Kidney glomerular epithelial cell (primary cell): ENCODE measurements around the gene LGALS1.
"Not testable (repeated sequence)": the region's sequence is repeated elsewhere in the genome, so short reads cannot be mapped to it uniquely, and the experiment has no call there.

ENCODE experiments used
- DNase-seq: peaks from one replicate; lab custom pipeline; 2025; lab: John Stamatoyannopoulos, UW

LGALS1 gene

DNA sequence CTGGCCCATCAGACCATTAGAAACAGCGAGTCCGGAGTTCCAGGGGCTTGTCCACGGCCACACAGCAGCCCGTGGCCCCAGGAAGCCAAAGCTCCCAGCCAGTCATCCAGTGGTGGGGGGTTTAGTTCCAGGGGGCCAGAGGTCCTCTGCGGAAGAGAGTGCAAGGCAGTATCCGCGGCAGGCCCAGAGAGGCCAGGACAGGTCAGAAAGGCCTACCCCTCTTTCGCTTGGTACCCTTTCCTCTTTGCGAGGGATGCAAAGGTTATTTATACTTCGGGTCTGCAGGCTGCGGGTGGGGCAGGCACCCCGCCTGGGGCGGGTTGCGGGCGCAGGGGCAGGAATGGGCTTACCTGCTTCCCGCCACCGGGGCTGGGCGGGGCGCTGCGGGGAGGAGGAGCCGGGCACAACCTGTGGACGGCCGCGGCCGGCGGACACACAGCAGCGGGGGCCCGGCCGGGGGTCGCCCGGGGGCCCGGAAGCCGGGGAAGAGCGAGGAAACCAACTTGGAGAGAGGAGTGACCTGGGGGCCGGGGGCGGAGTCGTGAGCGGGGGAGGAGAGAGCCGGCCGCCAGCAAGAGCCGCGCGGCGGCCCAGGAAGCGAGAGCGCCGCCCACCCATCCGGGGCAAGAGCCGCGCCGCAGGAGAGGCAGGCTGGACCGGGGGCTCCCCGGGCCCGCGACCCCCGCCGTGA is 36.2 kb upstream of the LGALS1 start, which contains the start of gene SH3BP1:
SH3BP1 (plus strand) TSS at position 600 of the 691 bp plus-strand sequence. CDS start 119 bp downstream, outside the sequence.
- no peak for DNase-seq

DNA sequence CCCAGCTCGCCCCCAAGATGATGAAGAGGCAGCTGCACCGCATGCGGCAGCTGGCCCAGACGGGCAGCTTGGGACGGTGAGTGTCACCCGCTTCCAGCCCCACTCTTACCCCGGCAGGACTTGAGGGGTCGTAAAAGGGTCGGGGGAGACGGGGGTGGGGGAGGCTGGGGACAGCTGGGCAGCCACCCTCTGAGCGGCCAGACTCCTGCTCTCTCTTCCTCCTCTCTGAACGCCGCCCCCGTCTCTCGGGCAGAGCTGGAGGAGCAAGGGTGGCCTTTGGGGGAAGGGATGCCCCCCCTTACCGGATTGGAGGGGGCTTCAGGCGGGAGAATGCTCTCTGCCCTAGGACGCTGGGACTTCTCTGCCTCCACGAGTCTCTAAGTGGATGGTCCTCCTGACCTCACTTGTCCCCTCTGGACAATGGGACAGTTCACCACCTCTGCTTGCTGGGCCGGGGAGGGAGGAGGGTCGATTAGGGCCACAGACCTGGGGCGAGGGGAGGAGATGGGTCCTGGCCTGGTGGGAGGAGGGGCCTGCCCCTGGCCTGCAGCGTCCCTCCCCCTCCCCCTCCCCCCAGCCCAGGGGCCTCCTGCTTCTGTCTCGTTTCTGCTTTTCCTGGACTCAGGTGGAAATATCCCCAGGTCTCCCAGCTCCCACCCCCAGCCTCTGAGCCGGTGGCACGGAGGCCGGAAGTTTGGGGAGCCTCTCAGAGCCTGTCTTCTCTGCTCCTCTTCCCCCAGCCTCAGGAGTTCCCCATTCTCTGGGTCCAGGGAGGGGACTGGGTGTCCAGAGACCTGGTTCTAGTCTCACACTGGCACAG is 35.5 kb upstream of the LGALS1 start:
- no peak for DNase-seq

DNA sequence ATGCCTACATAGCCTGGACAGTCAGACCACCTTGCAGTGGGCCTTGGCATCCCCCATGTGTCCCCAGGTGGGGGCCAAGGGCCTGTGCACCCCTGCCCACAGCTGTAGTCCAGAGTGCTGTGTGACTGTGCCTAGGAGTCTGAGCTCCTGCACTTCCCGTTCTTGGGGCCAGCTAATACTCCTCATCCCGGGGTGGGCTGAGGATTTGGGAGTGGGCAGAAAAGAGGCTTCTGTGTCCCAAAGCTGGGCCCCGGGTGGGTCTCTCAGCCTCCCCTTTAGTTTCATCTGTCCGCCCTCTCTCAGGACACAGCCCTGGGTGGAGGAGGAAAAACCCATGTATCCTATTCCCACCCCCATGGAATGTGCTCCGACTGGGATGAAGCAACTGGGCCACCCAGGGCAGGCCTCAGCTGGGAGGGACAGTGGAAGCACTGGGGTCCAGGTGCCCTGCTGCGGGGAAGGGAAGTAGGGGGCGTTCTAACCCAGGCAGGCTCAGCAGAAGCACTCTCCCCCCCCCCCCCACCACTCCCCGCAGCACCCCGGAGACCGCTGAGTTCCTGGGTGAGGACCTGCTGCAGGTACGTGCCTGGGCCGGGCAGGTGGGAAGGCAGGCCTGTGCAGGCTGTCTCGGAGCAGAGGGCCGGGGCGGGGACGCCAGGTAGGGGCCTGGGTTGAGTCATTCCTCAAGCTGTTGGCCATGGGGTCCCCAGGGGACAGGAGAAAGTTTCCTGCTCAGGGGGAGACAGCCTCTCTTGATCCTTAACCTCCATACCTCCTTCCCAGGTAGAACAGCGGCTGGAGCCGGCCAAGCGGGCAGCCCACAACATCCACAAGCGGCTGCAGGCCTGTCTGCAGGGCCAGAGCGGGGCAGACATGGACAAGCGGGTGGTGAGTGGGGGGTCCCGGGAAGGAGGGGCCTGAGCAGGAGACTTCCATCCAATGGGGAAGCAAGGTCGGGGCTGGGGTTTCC is 34.6 kb upstream of the LGALS1 start:
- no peak for DNase-seq

DNA sequence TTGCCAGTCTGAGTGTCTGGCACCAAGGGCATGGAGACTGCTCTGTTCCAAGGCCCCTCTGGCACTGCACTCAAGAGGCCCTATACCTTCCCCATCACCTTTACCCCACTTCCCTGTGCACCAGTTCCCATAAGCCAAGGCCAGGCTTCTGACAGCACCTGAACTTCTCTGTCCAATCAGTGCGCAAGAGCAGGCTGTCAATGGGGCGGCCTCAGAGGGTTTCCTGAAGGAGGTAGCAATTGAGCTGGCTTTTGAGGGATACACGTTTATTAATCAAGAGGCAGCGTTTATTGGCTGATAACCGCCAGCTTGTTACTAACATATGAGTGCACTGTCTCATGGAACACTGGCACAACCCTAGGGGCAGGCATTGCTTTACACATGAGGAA is 33.9 kb upstream of the LGALS1 start:
- DNase-seq: no peak

DNA sequence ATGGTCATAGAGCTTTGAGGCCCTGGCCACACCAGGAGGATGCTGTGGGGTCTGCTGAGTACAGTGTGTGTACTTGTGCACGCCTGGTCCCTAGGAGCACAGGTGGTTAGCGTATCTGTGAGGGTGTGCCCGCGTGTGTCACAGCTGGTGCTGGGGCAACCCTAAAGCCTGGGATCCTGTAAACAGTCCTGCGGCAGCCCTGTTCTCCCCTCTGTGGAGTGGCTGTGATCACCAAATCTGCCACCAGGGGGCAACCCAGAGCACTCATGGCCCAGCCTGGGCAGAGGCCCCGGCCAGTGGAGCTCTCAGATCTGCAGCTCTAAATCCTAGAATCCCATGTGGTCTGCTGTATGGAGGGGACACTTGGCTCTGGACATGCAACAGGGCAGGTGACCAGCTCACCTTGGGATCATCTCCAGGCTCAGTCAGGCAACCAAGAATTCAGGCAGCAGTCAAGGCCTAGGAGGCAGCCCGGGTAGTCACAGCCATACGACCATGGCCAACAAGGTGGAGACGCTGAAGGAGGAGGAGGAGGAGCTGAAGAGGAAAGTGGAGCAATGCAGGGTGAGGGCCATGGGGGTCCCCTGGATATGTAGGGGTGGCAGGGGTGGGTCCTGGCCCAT is 32.1 kb upstream of the LGALS1 start:
- peak; percentile 54 for DNase-seq

DNA sequence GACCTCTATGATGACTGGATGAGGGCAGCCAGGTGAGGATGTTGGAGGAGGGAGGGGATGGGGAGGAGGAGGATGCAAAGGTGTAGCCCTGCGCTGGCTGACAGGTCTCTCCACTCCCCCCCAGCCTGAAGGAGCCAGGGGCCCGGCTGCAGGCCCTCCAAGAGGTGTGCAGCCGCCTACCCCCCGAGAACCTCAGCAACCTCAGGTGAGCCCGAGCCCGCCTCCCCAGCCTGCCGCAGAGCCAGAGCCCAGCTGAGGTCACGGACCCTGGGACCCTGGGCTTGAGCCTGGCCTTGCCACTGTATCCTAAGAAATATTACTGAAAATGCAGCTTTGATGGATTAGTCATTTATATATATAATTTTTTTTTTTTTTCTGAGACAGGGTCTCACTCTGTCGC is 28.1 kb upstream of the LGALS1 start:
- DNase-seq: no peak

DNA sequence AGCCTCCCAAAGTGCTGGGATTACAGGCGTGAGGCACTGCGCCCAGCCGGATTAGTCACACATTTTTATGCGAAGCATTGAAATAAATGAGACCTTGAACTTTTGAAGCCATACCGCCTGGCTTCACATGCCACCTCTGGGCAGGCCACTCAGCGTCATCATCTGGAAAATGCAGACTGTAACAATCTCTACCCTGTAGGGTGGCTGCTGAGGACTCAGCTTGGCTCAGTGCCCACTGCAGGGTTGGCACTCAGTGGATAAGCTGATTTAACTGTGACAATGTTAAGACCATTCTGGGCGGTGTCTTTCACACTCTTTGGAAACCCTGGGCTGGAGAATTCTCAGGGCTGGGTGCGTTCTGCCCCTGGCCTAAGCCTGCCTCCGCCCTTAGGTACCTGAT is 27.5 kb upstream of the LGALS1 start:
- DNase-seq: no peak

DNA sequence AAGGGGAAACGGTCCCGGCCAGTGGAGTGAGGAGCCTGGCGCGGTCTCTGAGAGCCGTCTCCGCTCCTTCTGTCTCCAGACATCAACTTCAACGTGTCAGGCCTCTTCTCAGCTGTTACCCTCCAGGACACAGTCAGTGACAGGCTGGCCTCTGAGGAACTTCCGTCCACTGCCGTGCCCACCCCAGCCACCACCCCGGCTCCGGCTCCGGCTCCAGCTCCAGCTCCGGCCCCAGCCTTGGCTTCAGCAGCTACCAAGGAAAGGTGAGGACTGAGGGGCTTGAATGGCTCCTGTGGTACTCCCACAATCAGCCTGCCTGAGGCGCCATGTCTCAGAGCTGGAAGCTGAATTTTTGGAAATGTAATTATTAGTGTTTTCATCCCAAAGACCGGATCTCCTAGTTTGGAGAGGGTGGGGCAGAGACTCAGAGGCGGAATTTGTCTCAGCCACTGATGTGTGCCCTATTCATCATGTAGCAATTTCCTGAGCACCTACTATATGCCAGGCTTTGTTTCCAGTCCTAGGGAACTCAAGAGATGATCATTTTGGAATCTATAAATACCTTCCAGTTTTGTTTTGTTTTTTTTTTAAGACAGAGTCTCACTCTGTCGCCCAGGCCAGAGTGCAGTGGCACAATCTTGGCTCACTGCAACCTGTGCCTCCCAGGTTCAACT is 24.8 kb upstream of the LGALS1 start:
- DNase-seq: no peak

DNA sequence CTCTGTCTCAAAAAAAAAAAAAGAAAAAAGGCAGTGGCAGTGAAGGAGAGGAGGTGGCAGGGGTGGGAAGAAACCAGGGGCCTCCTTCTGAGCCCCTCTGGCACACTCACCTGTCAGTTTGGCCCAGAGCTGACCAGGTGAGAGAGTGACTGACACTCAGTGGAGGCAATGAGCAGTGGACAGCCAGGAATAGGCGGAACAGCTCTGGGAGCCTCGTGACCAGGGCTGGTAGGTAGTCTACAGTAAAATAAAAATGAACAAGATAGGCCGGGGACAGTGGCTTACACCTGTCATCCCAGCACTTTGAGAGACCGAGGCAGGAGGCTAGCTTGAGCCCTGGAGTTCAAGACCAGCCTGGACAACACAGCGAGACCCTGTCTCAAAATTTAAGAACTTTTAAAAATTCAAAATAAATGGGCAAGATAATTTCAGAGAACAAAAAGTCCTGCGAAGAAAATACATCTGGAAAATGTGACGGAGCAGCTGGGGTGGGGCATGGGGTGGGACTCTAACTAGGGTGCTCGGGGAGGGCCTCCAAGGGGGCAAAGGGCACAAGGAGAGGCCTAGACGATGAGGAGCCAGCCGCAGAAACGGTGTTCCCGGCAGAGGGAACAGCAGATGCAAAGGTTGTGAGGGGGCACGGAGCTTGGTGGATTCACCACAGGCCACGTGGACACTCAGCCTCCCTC is 20.7 kb upstream of the LGALS1 start:
- DNase-seq: no peak

DNA sequence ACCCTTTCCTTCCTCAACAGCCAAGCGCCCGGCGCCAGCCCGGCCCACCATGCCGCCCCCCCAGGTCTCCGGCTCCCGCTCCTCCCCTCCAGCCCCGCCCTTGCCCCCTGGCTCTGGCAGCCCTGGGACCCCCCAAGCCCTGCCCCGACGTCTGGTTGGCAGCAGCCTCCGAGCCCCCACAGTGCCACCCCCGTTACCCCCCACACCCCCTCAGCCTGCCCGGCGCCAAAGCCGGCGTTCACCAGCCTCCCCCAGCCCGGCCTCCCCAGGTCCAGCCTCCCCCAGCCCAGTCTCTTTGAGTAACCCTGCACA is 20.2 kb upstream of the LGALS1 start:
- no peak for DNase-seq

DNA sequence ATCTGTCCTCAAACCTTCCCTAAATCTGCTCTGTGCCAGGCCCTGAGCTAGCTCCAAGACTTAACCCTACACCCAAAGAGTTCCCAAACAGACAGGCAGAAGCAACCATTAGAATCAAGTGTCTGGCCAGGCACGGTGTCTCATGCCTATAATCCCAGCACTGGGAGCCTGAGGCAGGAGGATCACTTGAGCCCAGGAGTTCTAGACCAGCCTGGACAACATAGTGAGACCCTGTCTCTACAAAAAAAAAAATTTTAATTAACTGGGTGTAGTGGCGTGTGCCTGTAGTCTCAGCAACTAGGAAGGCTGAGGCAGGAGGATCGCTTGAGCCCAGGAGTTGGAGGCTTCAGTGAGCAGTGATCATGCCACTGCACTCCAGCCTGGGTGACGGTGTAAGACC is 18.9 kb upstream of the LGALS1 start:
- not testable (repeated sequence) for DNase-seq

DNA sequence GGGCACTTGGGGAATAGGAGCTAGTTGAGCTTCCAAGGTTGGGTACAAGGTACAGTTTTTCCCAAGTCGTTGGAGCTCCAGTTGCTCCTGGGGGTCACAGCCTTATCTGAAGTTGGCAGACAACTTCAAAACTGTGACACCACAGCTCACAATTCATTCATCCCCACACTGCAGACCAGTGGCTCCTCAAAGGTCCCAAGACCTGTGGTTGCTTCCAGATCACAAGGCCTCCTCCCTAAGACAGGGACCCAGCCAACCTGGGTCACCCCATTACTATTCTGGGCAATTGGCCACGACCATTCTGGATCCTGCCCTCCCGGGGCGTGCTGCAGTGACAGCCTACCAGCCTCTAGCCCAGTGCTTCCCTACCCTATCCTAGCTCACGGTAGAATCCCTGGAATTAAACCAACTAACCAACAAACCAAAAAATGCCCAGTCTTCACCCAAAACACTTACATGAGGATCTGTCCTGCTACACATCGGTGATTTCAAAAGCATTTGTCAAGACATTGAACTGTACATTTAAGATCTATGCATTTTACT is 17.8 kb upstream of the LGALS1 start:
- no peak for DNase-seq

DNA sequence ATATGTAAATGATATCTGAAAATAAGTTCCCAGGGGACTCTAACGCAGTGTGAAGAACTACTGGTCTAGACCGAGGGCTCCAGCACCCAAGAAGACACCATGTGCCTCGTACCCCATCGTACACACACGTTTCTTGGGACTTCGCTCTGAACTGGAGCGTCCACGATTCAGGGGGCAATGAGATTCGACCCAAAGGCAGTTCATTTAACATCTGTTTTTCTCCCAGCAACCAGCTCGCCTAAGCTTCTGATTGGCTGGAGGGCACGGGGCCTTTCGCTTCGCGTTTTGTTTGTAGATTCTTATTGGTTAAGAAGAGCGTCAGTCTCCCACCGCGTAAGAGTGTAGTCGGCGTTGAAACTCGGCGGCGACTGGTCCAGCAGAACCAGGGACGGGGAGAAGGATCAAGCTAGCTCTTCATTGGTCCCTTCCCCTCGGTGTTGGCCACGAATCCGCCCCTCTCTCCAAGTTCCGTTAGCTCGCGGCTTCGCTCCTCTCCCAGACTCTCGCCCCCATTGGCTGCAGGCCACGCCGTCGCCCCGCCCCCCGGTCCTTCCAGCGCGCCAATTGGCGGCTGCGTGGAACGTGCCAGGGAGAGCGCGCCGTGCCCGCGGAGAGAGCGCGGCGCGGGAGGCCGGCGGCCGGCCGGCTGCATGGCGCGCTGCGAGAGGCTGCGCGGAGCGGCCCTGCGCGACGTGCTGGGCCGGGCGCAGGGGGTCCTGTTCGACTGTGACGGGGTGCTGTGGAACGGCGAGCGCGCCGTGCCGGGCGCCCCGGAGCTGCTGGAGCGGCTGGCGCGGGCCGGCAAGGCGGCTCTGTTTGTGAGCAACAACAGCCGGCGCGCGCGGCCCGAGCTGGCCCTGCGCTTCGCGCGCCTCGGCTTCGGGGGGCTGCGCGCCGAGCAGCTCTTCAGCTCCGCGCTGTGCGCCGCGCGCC is 17.0 kb upstream of the LGALS1 start, which contains the start of gene PDXP:
PDXP (plus strand) TSS at position 591 of the 933 bp plus-strand sequence; CDS start at position 651, 60 bp downstream.
- DNase-seq: peak; percentile 99

DNA sequence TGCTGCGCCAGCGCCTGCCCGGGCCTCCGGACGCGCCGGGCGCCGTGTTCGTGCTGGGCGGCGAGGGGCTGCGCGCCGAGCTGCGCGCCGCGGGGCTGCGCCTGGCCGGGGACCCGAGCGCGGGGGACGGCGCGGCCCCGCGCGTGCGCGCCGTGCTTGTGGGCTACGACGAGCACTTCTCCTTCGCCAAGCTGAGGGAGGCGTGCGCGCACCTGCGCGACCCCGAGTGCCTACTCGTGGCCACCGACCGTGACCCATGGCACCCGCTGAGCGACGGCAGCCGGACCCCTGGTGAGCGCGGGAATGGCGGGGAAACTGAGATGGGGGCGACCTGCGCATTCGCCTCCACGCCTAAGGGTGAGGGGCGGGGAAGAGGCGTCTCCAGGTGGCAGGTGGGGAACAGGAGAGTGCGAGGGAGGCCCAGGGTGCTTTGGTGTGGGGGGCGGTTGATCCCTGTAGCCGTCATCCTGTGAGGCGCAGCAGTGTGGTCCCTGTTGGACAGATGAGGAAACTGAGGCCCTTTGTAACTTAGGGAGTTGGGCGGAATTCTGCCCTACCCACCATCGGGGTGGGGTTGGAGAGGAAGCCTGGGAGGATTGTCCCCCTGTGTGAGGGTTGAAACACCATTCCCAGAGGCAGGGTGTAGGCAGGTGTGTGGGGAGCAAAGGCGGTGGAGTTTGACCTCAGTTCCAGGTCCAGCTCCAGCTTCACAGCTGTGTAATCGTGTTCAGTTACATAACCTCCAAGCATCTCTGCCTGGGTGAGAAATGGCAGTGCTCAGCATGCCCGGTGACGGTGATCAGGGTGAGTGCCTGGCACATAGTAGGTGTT is 16.2 kb upstream of the LGALS1 start:
- DNase-seq: no peak

DNA sequence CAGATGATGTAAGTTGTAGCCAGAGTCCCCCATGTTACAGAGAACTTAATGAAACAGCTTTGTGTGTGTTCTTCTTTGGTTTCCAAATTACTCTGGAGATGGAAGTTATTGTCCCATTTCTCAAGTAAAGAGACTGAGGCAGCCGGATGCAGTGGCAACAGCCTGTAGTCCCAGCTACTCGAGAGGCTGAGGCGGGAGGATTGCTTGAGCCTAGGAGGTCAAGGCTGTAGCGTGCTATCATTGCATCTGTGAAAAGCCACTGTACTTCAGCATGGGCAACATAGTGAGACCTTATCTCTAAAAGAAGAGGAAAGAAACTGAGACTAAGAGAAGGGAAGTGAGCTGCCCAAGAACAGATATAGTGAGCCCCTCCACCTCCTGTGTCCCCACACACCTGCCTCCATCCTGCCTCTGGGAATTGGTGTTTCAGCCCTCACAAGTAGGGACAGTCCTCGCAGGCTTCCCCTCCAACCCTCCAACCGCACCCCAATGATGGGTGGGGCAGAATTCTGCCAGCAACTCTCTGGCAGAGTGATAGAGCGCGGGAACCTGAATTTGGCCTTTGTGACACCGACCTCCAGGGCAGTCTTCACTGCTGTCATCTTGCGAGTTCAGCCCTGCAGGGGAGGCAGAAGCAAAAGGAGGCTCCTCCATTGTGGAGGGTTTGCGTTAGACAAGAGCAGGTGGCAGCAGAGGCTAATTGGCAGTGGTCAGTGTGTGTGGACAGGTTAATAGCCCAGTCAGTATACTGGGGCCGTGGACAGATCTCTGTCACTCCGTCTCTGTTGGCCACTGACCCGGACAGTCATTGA is 15.3 kb upstream of the LGALS1 start:
- no peak for DNase-seq

DNA sequence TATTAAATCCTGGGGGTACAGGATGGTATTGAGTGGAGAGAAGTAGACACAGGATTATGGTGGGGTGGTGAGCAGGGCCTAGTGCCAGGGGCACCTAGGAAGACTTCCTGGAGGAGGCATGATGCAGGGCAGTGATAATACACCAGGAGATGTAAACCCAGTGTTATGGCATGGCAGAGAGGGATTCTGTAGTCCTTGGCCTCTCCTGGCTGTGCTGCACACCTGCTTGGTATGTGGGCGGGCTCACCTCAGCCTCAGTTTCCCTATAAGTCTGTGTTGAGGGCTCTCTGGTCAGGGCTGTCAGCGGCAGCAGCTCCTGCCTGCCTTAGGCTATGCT is 14.8 kb upstream of the LGALS1 start:
- DNase-seq: no peak

DNA sequence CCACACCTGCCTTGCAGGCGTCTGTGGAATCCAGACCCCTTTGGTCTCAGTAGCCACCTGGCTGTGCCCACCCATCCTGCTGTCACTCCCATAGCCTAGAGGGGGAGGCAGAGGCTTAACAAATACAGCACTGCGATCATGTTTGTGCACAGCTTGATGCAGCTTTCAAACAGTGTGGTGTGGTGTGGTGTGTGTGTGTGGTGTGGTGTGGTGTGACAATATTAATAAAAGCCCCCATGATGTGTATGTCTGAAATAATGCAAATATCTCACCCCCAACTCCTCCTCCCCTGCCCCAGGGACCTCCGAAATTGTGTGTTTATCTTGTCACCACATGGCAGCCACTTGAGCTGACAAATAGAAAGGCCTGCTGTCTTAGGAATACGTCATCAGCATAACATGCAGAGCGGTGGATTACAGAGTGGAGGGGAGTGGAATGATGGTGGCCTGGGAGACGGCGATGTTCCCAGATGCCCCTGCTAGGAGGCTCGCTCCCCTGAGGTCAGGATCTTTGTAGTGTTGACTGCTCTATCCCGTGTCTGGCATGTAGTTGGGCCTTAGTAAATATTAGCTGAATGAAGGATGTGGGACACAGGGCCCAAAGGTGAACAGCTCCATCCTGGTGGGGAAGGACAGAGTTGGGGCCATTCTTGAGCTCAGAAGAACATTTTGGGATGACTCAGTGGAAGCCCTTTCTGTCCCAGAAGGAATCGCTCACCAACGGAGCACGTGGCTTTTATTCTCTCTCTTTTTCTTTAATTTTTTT is 14.1 kb upstream of the LGALS1 start:
- DNase-seq: peak; percentile 25
